Testis (tissue), 3 donors: ENCODE measurements around the gene SRSF6. TPM values are rescaled to one million over a fixed set of nuclear protein-coding genes. Genes with fewer than 3 reads are reported as not detected.

ENCODE experiments used
- DNase-seq: peaks from one replicate; pipeline ENCODE4 v3.0.0-alpha.2; 2019
- H3K27ac ChIP-seq, 2 donors: fragments of 200-600 bp; sonication (generic); one replicate each; pipeline ENCODE4 v1.5.1; 2019
- H3K27me3 ChIP-seq: fragments of 200-600 bp; sonication (generic); one replicate; pipeline ENCODE4 v1.5.1; 2019
- H3K36me3 ChIP-seq: fragments of 200-600 bp; sonication (generic); one replicate; pipeline ENCODE4 v1.5.1; 2017; ENCODE audit warnings: low read depth; ENCODE audit errors: missing control alignments
- H3K4me1 ChIP-seq: fragments of 200-600 bp; sonication (generic); one replicate; pipeline ENCODE4 v1.5.1; 2019
- H3K4me3 ChIP-seq, 2 donors: fragments of 200-600 bp; sonication (generic); one replicate each; pipeline ENCODE4 v1.5.1; 2017 to 2019
- H3K9me3 ChIP-seq: fragments of 200-600 bp; sonication (generic); one replicate; pipeline ENCODE4 v1.5.1; 2017
- CTCF ChIP-seq, 3 experiments: fragments of 450-650 bp in 2 of 3; fragments of 200-600 bp in 1 of 3; sonication (generic) in 1 of 3; IDR thresholded peaks; one replicate each; pipeline ENCODE4 v1.5.1; 2016 to 2019; ENCODE audit warnings: antibody characterized with exemption in 3 of 3, mild to moderate bottlenecking in 2 of 3, moderate library complexity in 1 of 3
- POLR2A ChIP-seq: fragments of 450-650 bp; IDR thresholded peaks from one replicate; pipeline ENCODE4 v1.6.1; 2017; ENCODE audit warnings: antibody characterized with exemption, mild to moderate bottlenecking, moderate library complexity
- WGBS, 2 donors: methylation state at CpG; one replicate each; pipeline ENCODE4 v1.1.5; 2018; 5-methylcytosine and 5-hydroxymethylcytosine counted together
- intact Hi-C: fragments of 100-400 bp; cut with DNase I; formaldehyde crosslinking; loops from one replicate; pipeline ENCODE4 v1.15.1; 2023; ENCODE audit warnings: low total_unique reads
- polyA plus RNA-seq: library from polyadenylated mRNA; stranded (reverse); fragments of 350-450 nt; fragmentation: Illumina TruSeq; extraction: RNeasy Lipid Tissue Mini Kit (QIAGEN cat#74804); gene quantifications from one replicate; pipeline ENCODE4 v1.2.3, GENCODE V29; 2014; ENCODE audit warnings: low read depth, low replicate concordance; ENCODE audit not compliant: insufficient read depth
- total RNA-seq, 2 donors: library from RNA; depleted of rRNA; stranded (reverse); fragments of >200 nt; gene quantifications; one replicate each; pipeline ENCODE4 v1.2.3, GENCODE V29; 2016

Gene SRSF6
- total and polyA plus RNA-seq, 3 donors from 2014 or later = 90.4 to 127 (median 100.0) TPM

DNA sequence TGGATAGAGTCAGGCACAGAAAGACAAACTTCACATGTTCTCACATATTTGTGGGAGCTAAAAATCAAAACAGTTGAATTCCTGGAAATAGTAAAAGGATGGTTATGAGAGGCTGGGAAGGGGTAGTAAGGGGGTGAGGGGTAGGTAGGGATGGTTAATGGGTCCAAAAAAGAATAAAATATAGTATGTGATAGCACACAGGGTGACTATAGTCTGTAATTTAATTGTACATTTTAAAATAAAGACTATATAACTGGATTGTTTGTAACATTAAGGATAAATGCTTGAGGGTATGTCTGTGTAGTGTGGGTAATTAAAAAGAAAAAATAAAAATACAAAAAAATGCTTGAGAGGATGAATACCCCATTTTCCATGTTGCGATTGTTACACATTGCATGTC is 9.9 kb downstream of the SRSF6 start:
- intact Hi-C loops = no loop called here
- no peaks in the 10 kb centered on the region for H3K27me3 ChIP-seq

DNA sequence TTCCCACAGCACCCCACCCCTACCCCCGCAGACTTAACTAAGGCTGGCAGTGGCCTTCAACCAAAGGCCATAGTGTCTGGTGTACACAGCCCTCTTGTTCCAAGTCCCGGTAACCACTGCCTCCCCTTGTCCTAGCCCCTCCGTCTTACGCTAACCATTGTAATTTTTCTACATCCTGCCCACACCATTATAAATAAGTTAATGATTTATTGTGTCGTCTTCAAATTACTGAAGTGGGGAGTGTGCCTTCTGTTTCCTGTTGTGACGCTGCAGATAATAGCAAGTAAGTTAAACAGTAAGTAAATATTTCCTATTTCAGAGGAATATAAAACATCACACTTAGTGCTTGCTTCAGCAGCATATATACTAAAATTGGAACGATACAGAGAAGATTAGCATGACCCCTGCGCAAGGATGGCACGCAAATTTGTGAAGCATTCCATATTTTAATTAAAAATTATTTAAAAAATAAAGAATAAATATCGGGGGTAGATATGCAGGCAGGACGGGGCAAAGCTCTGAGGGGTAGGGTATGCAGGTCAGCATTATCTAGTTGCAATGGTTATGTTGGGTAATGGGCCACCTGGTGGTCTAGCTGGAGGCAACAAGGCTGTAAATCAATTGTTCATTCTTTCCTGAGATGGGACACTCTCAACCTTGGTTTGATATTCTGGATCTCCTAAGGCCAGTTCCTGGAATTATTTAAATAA is 15.1 kb downstream of the SRSF6 start:
- WGBS, 2 donors = 80 to 81% methylated on average over 11 of the region's 11 CpGs
- no peak overlapping the region for H3K27ac ChIP-seq
- no peak for TF ChIP-seq CTCF (IDR thresholded peaks at IDR 0.05)
- TF ChIP-seq POLR2A = no peak
- H3K36me3 ChIP-seq = no peaks in the 10 kb centered on the region
- no peak overlapping the region for H3K4me3 ChIP-seq
- no peaks in the 10 kb centered on the region for H3K4me1 ChIP-seq
- no peaks in the 10 kb centered on the region for H3K9me3 ChIP-seq
- H3K27me3 ChIP-seq = no peaks in the 10 kb centered on the region
- intact Hi-C loops = no loop called here
- no peak for DNase-seq

More for the DNA sequence above, 9.9 kb downstream of the SRSF6 start:
- H3K36me3 ChIP-seq = no peaks in the 10 kb centered on the region
- no peaks in the 10 kb centered on the region for H3K9me3 ChIP-seq
- no peak for DNase-seq
- H3K4me1 ChIP-seq = peaks cover 3% of the 10 kb centered on the region
- TF ChIP-seq POLR2A (no peak), CTCF (IDR thresholded peaks at IDR 0.05) (no peak)
- H3K27ac ChIP-seq = no peak overlapping the region
- WGBS, 2 donors = 91 to 94% methylated on average over 1 of the region's 1 CpG
- no peak overlapping the region for H3K4me3 ChIP-seq

DNA sequence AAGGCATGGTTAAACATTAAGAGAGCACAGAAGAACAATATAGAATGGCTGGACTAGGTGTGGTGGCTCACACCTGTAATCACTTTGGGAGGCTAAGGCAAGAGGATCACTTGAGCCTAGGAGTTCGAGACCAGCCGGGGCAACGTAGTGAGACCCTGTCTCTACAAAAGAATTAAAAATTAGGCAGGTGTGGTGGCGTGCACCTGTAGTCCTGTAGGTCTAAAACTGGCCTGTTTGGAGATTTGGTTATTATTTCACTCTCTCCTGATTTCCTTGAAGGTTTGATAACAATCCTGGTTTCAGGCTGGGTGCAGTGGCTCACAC is 15.6 kb downstream of the SRSF6 start:
- DNase-seq = no peak
- TF ChIP-seq CTCF (IDR thresholded peaks at IDR 0.05) = no peak
- TF ChIP-seq POLR2A = no peak
- Histone ChIP-seq H3K36me3 (no peaks in the 10 kb centered on the region), H3K27ac (no peak overlapping the region), H3K4me1 (no peaks in the 10 kb centered on the region), H3K4me3 (no peak overlapping the region), H3K27me3 (no peaks in the 10 kb centered on the region), H3K9me3 (no peaks in the 10 kb centered on the region)
- intact Hi-C loops = no loop called here
- 91 to 95% methylated on average over 4 of the region's 4 CpGs for WGBS, 2 donors

DNA sequence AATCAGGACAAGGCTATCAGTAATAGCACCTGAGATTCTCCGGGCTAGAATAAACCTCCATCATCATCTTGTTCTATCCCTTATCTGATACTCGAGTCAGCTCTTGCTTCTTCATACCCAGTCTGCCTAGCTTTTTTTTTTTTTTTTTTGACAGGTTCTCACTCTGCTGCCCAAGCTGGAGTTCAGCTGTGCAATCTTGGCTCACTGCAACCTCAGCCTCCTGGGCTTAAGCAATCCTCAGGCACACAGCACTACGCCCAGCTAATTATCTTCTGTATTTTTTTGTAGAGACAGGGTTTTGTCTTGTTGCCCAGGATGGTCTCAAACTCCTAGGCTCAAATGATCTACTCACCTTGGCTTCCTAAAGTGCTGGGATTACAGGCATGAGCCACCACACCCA is 19.5 kb downstream of the SRSF6 start:
- TF ChIP-seq CTCF (IDR thresholded peaks at IDR 0.05) = no peak
- TF ChIP-seq POLR2A = no peak
- no peak for DNase-seq
- no peaks in the 10 kb centered on the region for H3K36me3 ChIP-seq
- H3K27me3 ChIP-seq = no peaks in the 10 kb centered on the region
- no peak overlapping the region for H3K27ac ChIP-seq
- no peaks in the 10 kb centered on the region for H3K9me3 ChIP-seq
- 69 to 80% methylated on average over 3 of the region's 3 CpGs for WGBS, 2 donors
- no peak overlapping the region for H3K4me3 ChIP-seq
- intact Hi-C loops = no loop called here
- H3K4me1 ChIP-seq = no peaks in the 10 kb centered on the region

- H3K27me3 ChIP-seq = no peaks in the 10 kb centered on the region
- no peak overlapping the region for H3K27ac ChIP-seq
- no peaks in the 10 kb centered on the region for H3K4me1 ChIP-seq
- TF ChIP-seq CTCF (IDR thresholded peaks at IDR 0.05) (no peak), POLR2A (no peak)
- no peak for DNase-seq
- no peaks in the 10 kb centered on the region for H3K36me3 ChIP-seq
- no peak overlapping the region for H3K4me3 ChIP-seq
- intact Hi-C loops = no loop called here
- 89 to 91% methylated on average over 4 of the region's 4 CpGs for WGBS, 2 donors
- no peaks in the 10 kb centered on the region for H3K9me3 ChIP-seq
Measured at GRCh38 chr20:43477619-43478018, 19.9 kb downstream of the SRSF6 start.
